GM21737 (cell line): ENCODE data around the gene MRPS21.

ENCODE experiments used
- ATAC-seq: cut with Tn5 transposase; IDR thresholded peaks from one replicate; pipeline ENCODE4 v1.9.1; 2021; ENCODE audit warnings: mild to moderate bottlenecking, moderate library complexity; ENCODE audit not compliant: unreplicated experiment

MRPS21 gene

GRCh38 chr1:150293433-150294253 is at the start of gene MRPS21:
Gene MRPS21, plus strand, starts transcription at chr1:150293861. Its CDS starts 506 bp downstream, at chr1:150294367.
- peak; percentile 93 for ATAC-seq

- ATAC-seq = no peak
Observed at GRCh38 chr1:150249936-150250335, 43.7 kb upstream of the MRPS21 start.

DNA sequence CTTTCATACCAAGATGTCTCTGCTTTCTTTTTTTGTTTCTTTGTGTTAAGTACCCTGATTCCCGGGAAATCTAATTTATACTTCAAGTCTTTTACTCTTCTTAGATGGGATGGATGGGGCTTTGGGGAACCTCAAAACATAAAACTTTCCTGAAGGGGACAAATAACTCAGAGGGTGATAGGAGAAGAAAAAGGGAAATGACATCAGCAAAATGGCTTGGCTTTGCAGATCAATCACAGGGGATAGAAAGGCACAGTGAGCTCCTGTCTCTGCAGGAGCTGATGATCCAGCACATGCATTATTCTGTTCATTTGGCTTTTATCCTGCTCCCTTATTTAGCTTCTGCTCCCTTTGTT is 37.5 kb upstream of the MRPS21 start:
- no peak for ATAC-seq

GRCh38 chr1:150256554-150257341 is 36.9 kb upstream of the MRPS21 start:
- ATAC-seq = no peak

- ATAC-seq = no peak
Observed at GRCh38 chr1:150257624-150258585, 35.8 kb upstream of the MRPS21 start, which contains the start of gene CA14. Gene CA14, plus strand, starts transcription at chr1:150257774. Its CDS starts 355 bp downstream, at chr1:150258129.

- ATAC-seq = no peak
Observed at GRCh38 chr1:150259217-150259616, 34.4 kb upstream of the MRPS21 start.

DNA sequence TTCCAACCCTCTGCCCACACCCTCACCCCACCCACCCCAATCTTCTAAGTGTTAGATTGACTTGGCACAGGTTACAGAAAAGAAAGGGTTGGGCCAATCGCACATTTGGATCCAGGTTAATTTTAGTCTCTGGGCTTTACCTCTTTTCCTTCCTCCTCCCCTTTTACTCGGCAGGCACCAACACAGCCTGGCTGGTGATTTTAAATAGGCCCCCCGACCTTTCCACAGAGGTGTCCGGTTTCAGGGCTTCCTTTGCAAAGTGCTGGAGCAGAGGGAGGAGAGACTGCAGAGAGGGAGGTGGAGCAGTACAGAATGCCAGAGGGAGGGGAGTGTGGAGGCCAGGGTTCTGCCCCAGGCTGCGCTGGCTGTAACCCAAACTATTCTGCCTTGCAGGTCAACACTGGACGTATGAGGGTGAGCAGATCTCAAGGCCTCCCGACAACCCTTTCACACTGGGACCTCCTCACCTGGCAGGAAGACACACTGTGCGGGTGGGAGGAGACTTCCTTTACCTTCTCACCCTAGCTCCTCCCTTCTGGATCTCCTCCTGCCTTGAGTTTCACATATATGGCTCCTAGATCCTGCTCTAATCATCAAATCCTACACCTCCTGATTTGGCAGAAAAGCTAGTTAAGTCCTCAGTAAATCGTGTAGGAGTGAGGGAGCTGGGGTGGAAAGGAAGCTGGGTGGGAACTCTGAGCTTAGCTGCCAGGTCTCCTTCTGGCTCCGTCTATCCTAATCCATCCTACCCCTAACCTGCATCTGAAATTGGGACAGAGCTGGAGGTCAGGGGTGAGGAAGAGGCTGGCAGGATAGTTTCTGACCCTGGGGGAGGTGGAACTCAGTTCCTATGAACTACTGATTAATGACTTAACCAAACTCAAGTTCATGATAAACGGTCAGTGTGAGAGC is 33.6 kb upstream of the MRPS21 start:
- ATAC-seq = no peak

GRCh38 chr1:150261367-150261766 is 32.3 kb upstream of the MRPS21 start:
- no peak for ATAC-seq

DNA sequence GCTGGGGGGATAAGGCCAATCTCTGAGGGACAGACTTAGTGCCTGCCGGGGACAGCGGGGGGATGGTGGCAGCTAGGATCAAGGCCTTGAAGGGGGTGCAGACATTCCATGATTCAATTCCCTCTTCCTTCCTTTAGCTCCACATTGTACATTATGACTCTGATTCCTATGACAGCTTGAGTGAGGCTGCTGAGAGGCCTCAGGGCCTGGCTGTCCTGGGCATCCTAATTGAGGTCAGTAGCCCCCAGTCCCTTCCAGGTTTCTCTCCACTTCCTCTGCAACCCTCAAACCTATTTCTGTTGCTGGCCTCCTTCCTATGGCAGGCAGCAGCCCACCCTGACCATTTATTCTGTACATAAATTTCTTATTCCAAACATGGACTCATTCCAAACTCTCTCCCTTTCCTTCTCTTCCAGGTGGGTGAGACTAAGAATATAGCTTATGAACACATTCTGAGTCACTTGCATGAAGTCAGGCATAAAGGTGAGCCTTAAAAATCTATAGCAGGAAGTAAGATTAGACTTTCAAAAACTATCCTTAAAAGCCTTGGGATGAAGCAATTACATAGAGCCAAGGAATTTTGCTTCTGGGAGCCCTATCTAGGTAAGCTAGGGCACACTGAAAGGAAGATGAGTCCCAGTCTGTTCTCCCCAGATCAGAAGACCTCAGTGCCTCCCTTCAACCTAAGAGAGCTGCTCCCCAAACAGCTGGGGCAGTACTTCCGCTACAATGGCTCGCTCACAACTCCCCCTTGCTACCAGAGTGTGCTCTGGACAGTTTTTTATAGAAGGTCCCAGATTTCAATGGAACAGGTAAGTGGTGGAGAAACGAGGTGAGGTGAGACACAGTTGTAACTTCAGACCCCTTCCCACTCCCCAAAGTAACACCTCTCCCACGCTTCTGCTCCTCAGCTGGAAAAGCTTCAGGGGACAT is 31.0 kb upstream of the MRPS21 start:
- no peak for ATAC-seq

DNA sequence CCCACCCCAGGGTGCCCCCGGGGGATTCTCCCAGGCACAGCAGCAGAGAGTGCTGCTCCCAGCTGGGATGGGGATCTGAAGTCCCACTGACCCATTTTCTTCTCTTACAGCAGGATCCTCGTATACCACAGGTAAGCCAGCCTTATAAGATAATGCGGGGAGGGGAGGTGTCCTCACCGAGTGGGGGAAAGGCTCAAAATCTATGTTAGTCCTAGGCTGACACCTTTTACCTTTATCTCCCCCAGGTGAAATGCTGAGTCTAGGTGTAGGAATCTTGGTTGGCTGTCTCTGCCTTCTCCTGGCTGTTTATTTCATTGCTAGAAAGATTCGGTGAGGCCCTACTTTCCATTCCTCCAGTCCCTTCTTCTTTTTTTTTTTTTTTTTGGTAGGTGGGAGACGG is 30.1 kb upstream of the MRPS21 start:
- ATAC-seq = no peak

DNA sequence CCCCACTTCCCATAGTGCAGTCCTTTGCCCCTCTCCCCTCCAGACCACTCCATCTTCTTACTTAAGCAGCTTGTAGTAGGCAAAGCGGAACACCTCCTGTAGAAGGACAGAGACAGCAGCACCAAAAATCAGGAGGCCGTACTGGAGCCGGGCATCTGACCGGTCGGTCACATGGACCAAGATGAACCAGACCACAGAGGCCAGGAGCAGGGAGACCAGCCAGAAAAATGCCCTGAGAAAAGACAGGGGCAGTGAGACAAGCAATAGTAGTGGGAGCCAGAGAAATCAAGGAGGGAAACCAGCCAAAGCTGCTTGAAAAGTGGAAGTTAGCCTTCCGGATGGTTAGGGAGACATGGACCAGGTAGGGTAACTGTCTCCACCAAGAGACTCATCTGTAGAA is 25.8 kb upstream of the MRPS21 start:
- no peak for ATAC-seq

DNA sequence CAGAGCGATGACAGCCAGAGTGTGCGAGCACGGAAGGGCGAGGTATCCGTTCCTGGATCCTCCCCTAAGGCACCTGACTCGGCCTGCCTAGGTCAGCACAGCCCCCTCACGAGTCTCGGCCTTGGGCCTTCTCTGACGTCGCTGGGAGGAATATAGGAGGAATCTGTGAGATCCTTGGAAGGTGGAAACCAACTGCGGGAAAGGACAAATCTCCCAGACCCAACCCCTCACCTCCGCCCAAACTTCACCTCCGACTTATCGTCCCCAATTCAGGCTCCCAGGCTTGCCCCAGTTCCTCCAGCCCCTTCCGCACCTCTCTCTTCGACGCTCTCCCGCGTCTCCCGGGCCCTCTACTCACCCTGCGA is 25.3 kb upstream of the MRPS21 start:
- ATAC-seq = peak; percentile 15

DNA sequence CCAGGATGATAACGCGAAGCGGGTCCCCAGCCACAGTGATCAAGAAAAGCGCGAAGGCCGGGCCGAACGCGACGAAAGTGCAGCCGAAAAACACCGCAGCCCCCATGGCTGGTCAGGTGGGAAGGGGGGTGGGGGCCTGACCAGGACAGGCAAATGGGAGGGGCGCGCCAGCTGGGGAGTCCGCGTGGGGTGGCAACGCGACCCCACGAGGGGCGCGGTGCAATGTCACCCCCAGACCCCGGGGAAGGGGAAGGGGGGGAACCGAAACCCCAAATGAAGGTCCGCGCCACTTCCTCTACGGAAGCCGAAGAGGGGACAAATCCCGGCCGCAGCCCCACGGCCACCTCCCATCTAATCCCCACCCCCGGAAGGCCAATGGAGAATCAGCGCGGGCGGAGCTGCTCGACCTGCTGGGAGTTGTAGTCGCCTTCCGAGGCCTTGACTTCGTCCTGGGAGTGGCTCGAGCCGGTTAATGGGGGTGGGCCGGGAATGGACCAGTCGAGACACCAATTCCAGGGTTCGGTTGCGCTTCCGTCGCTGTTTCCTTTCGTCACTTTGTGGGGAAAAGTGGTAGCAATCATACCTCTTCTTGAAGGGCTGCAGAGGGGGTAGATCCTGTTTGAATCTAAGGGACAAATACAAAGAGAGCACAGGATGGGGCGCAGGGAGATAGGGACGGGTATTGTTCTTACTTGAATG is 24.8 kb upstream of the MRPS21 start, which contains the start of gene APH1A:
APH1A (minus strand) TSS at position 312 of the 699 bp plus-strand sequence; CDS start at position 106, 206 bp downstream.
- ATAC-seq = peak; percentile 85

- ATAC-seq = no peak
Observed at GRCh38 chr1:150269451-150269850, 24.2 kb upstream of the MRPS21 start.

DNA sequence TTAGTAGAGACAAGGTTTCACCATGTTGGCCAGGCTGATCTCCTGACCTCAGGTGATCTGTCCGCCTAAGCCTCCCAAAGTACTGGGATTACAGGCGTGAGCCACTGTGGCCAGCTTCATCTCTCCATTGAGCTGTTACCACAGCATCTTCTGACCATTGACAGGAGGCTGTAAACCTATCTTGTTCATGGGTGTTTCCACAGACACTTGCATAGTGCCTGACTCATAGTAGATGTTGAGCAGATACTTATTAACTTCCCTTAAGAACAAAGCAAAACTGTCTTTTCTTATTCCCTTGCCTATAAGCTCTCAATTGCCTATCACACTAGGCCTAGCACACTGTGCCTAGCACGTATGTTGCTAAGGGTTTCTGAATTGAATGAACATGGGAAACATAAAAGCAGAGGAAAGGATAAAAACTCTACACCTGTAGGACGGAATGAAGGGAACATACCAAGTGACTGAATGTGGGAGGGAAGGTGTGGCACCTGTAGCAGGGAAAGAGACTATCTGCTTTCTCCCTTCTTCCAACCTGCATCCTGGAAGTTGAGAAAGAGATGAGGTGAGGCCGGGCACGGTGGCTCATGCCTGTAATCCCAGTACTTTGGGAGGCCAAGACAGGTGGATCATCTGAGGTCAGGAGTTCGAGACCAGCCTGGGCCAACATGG is 22.2 kb upstream of the MRPS21 start:
- ATAC-seq = no peak

GRCh38 chr1:150273311-150273710 is 20.4 kb upstream of the MRPS21 start:
- ATAC-seq = no peak

GRCh38 chr1:150280138-150280707 is 13.4 kb upstream of the MRPS21 start:
- ATAC-seq = no peak
